Activated CD4-positive, CD25-positive, alpha-beta regulatory T cell (primary cell): ENCODE data around the gene BSG.

Source experiments
- DNase-seq, 4 experiments: peaks; one replicate each; lab custom pipeline; 2025; lab: John Stamatoyannopoulos, UW

The BSG gene

GRCh38 chr19:540867-541637 lies 31.3 kb upstream of the BSG start:
- DNase-seq, result no peak

GRCh38 chr19:541699-542098 lies 30.7 kb upstream of the BSG start:
- no peak for DNase-seq

GRCh38 chr19:542173-542866 lies 30.1 kb upstream of the BSG start:
- no peak for DNase-seq

- DNase-seq, result peak in 3 of 4 experiments; percentile 25 to 64 (median 61)
Observed at GRCh38 chr19:543910-544608, 28.3 kb upstream of the BSG start, which contains the start of gene GZMM. TSS of gene GZMM (plus strand) at chr19:544053. CDS start at chr19:544072, 19 bp downstream.

GRCh38 chr19:547117-547516 lies 25.3 kb upstream of the BSG start:
- no peak for DNase-seq

- DNase-seq, result no peak
Observed at GRCh38 chr19:547836-548720, 24.3 kb upstream of the BSG start.

GRCh38 chr19:548886-549830 lies 23.2 kb upstream of the BSG start:
- no peak for DNase-seq

- no peak for DNase-seq
Observed at GRCh38 chr19:554817-555216, 17.6 kb upstream of the BSG start.

- DNase-seq, result no peak
Observed at GRCh38 chr19:555474-555808, 17.0 kb upstream of the BSG start.

- DNase-seq, result no peak
Observed at GRCh38 chr19:556611-557382, 15.6 kb upstream of the BSG start.

- DNase-seq, result no peak
Observed at GRCh38 chr19:558770-559439, 13.5 kb upstream of the BSG start.

- DNase-seq, result no peak
Observed at GRCh38 chr19:560121-560520, 12.3 kb upstream of the BSG start.

GRCh38 chr19:566403-566802 lies 6.0 kb upstream of the BSG start:
- no peak for DNase-seq

GRCh38 chr19:566844-567243 lies 5.6 kb upstream of the BSG start:
- no peak for DNase-seq

GRCh38 chr19:567296-567900 lies 5.0 kb upstream of the BSG start:
- no peak for DNase-seq

GRCh38 chr19:570251-570686 lies 2.1 kb upstream of the BSG start:
- DNase-seq, result no peak

GRCh38 chr19:570937-571565 lies 1.3 kb upstream of the BSG start:
- DNase-seq, result peak in 1 of 4 experiments; percentile 32

GRCh38 chr19:571566-571974 lies 826 bp upstream of the BSG start:
- no peak for DNase-seq
